K562 (cell line): Measurements from ENCODE around the gene DEF6. TPM values are rescaled to one million over a fixed set of nuclear protein-coding genes. Genes with fewer than 3 reads are reported as not detected.

Experiments used
- ATAC-seq: fragments of 200-7000 bp; cut with Tn5 transposase; 3 replicates; pipeline ENCODE4 v1.9.1; 2020; ENCODE audit warnings: moderate library complexity
- BruUV-seq: library from RNA; stranded (reverse); fragments of 400-500 nt; replicated peaks from 2 replicates; lab custom pipeline; 2021; lab: Mats Ljungman, UMichigan
- CTCF ChIA-PET: fragments of 300-600 bp; formaldehyde crosslinking; extraction: SDS; loops from one replicate; lab custom pipeline; 2021; ENCODE audit warnings: low intra/inter-chr PET ratio; lab: Yijun Ruan, JAX
- POLR2A ChIA-PET: fragments of 300-600, 350-650 bp; sonication (Branson Sonifier 250); formaldehyde crosslinking; extraction: SDS; loops from one replicate; lab custom pipeline; 2021; ENCODE audit warnings: antibody characterized with exemption, inconsistent platforms; lab: Yijun Ruan, JAX
- DNase-seq, 4 experiments: peaks; one replicate each; pipeline versions ENCODE4 v3.0.0 to v3.0.0-alpha.2; 2011 to 2018; ENCODE audit warnings: low spot score in 3 of 4, mixed read lengths in 3 of 4; ENCODE audit errors: extremely low read depth in 1 of 4
- FAIRE-seq: peaks from 2 replicates; lab custom pipeline; 2011; peaks lifted over from hg19 to GRCh38; lab: Jason Lieb, UNC
- H2AFZ ChIP-seq: 2 replicates; pipeline ENCODE4 v1.6.0; 2011; ENCODE audit warnings: low read depth, low read length, control low read depth, inconsistent platforms
- H3K27ac ChIP-seq: fragments of 200-600 bp; 3 replicates; pipeline ENCODE4 v1.8.0; 2011; ENCODE audit warnings: low read depth, mild to moderate bottlenecking, control low read depth, inconsistent platforms, low read length, moderate library complexity, mixed read lengths; ENCODE audit errors: extremely low read depth
- H3K27me3 ChIP-seq, 2 experiments: fragments of 300-600 bp in 1 of 2; 2 replicates in 1 of 2; 3 replicates in 1 of 2; pipeline versions ENCODE4 v1.6.0 to v1.8.0; 2011; ENCODE audit warnings: inconsistent platforms in 2 of 2, low read length in 2 of 2, mild to moderate bottlenecking in 1 of 2, mixed read lengths in 1 of 2, moderate library complexity in 1 of 2; ENCODE audit not compliant: control insufficient read depth in 2 of 2, insufficient read depth in 2 of 2
- H3K36me3 ChIP-seq: fragments of 300-600 bp; 3 replicates; pipeline ENCODE4 v1.8.0; 2011; ENCODE audit warnings: mild to moderate bottlenecking, low read length, inconsistent platforms; ENCODE audit not compliant: control insufficient read depth, insufficient read depth
- H3K4me1 ChIP-seq, 2 experiments: fragments of 200-600 bp in 1 of 2; replicated peaks in 1 of 2; 2 replicates in 1 of 2; 3 replicates in 1 of 2; pipeline versions ENCODE4 v1.5.1 to v1.8.0; 2011; ENCODE audit warnings: inconsistent platforms in 2 of 2, low read length in 2 of 2, mild to moderate bottlenecking in 1 of 2, mixed read lengths in 1 of 2, moderate library complexity in 1 of 2; ENCODE audit not compliant: control insufficient read depth in 2 of 2, insufficient read depth in 2 of 2
- H3K4me2 ChIP-seq: 2 replicates; pipeline ENCODE4 v1.6.1; 2011; ENCODE audit warnings: low read length, control low read depth, inconsistent platforms, mixed read lengths; ENCODE audit not compliant: insufficient read depth
- H3K4me3 ChIP-seq: fragments of 200-600 bp; sonication (generic), shearing (Covaris generic); 2 replicates; pipeline ENCODE4 v1.5.1; 2016; ENCODE audit warnings: control low read depth, inconsistent platforms
- H3K79me2 ChIP-seq: fragments of 200-600 bp; 3 replicates; pipeline ENCODE4 v1.8.0; 2011; ENCODE audit warnings: low read length, inconsistent platforms; ENCODE audit not compliant: control insufficient read depth, insufficient read depth
- H3K9ac ChIP-seq, 2 experiments: 2 replicates each; pipeline versions ENCODE4 v1.6.0 to v1.6.1; 2011; ENCODE audit warnings: low read depth in 2 of 2, low read length in 2 of 2, control low read depth in 1 of 2, inconsistent platforms in 1 of 2, mild to moderate bottlenecking in 1 of 2, mixed read lengths in 1 of 2; ENCODE audit not compliant: insufficient read depth in 1 of 2
- H3K9me1 ChIP-seq: one replicate; pipeline ENCODE4 v1.6.0; 2011; ENCODE audit warnings: inconsistent platforms, mild to moderate bottlenecking, low read length, moderate library complexity; ENCODE audit not compliant: control insufficient read depth, insufficient read depth
- H3K9me3 ChIP-seq: replicated peaks from 2 replicates; pipeline ENCODE4 v1.5.1; 2011; ENCODE audit warnings: low read depth, low read length, inconsistent platforms; ENCODE audit not compliant: control insufficient read depth, insufficient read depth
- H4K20me1 ChIP-seq: replicated peaks from 2 replicates; pipeline ENCODE4 v1.6.1; 2011; ENCODE audit warnings: low read length, inconsistent platforms, mixed read lengths; ENCODE audit not compliant: control insufficient read depth, insufficient read depth
- ARID3B ChIP-seq: fragments of 250-450 bp; sonication (Bioruptor Pico); IDR thresholded peaks from 2 replicates; pipeline ENCODE4 v1.4.0; 2020; ENCODE audit warnings: borderline replicate concordance
- FOXK1 ChIP-seq: sonication (generic); formaldehyde crosslinking; IDR thresholded peaks from 2 replicates; pipeline ENCODE4 v1.8.0; 2022; ENCODE audit warnings: missing genetic modification reagents, mild to moderate bottlenecking, borderline replicate concordance
- GTF2E2 ChIP-seq: fragments of 200-800 bp; sonication (Bioruptor generic); IDR thresholded peaks from 2 replicates; pipeline ENCODE4 v1.6.1; 2016; ENCODE audit warnings: missing genetic modification characterization, missing compliant biosample characterization
- HEY1 ChIP-seq: fragments of 250-450 bp; sonication (Bioruptor Pico); IDR thresholded peaks from 2 replicates; pipeline ENCODE4 v1.5.0; 2020; ENCODE audit warnings: mild to moderate bottlenecking, moderate library complexity, borderline replicate concordance
- HMG20B ChIP-seq: fragments of 250-450 bp; sonication (Bioruptor Pico); IDR thresholded peaks from 2 replicates; pipeline ENCODE4 v1.5.0; 2021; ENCODE audit warnings: mild to moderate bottlenecking
- PML ChIP-seq: IDR thresholded peaks from 2 replicates; pipeline ENCODE4 v1.6.1; 2012; ENCODE audit warnings: low read length, inconsistent platforms
- USF1 ChIP-seq: sonication (generic); formaldehyde crosslinking; IDR thresholded peaks from 2 replicates; pipeline ENCODE4 v1.9.0; 2022; ENCODE audit warnings: mild to moderate bottlenecking, missing genetic modification reagents
- ZKSCAN1 ChIP-seq: fragments of 150-350 bp; IDR thresholded peaks from 2 replicates; pipeline ENCODE4 v1.6.1; 2016; ENCODE audit warnings: low read depth, low read length
- ZNF780A ChIP-seq: fragments of 250-450 bp; sonication (Bioruptor Pico); IDR thresholded peaks from 2 replicates; pipeline ENCODE4 v1.5.0; 2021; ENCODE audit warnings: mild to moderate bottlenecking
- WGBS: fragments of 100-300 bp; shearing (Covaris generic); methylation state at CpG from one replicate; pipeline ENCODE4 v1.1.6; 2016; ENCODE audit warnings: low coverage, mixed read lengths; ENCODE audit not compliant: insufficient coverage; ENCODE audit errors: missing lambda C conversion rate; 5-methylcytosine and 5-hydroxymethylcytosine counted together
- in situ Hi-C: fragments of 300-500 bp; cut with MboI; formaldehyde crosslinking; loops from 4 replicates; pipeline ENCODE4 v1.15.0; 2018; ENCODE audit warnings: inconsistent platforms, mixed read lengths
- intact Hi-C: fragments of 100-400 bp; cut with micrococcal nuclease; formaldehyde crosslinking; loops from 2 replicates; pipeline ENCODE4 v1.14.2; 2022
- polyA plus RNA-seq, 8 experiments: library from polyadenylated mRNA; depleted of rRNA in 4 of 8; stranded (reverse) in 5 of 8; unstranded in 3 of 8; fragments of >200 nt; fragmentation: Nextera tagmentation in 2 of 8; fragmentation: Illumina TruSeq in 1 of 8; extraction: Ambion mirVana in 2 of 8; extraction: Trizol in 1 of 8; gene quantifications; 2 replicates each; pipeline versions ENCODE4 v1.2.1 to v1.2.3, GENCODE V29; 2011 to 2014; ENCODE audit warnings: inconsistent platforms in 1 of 8, missing spikeins in 1 of 8
- total RNA-seq, 7 experiments: library from RNA; depleted of rRNA in 6 of 7; stranded (reverse); fragments of >200 nt in 6 of 7; fragmentation: Illumina TruSeq in 2 of 7; extraction: Trizol in 2 of 7; gene quantifications; 2 replicates each; pipeline versions ENCODE4 v1.2.1 to v1.2.3, GENCODE V29; 2011 to 2021; ENCODE audit warnings: low replicate concordance in 1 of 7

The DEF6 gene
- total and polyA plus RNA-seq, 9 of the 15 experiments (the other 6 are each of a cell fraction or from before 2014, with no cell fraction given): 1.3 to 44.6 (median 22.7) TPM

- Histone ChIP-seq H3K9ac (peak overlapping the region; percentile 80 to 95), H3K4me3 (no peak overlapping the region), H3K4me2 (peak overlapping the region; percentile 94), H3K79me2 (peaks cover 22% of the 10 kb centered on the region), H2AFZ (peak overlapping the region; percentile 94), H3K9me3 (no peaks in the 10 kb centered on the region), H3K27me3 (no peaks in the 10 kb centered on the region), H3K27ac (peak overlapping the region; percentile 45), H4K20me1 (no peaks in the 10 kb centered on the region), H3K9me1 (no peaks in the 10 kb centered on the region), H3K4me1 (peaks cover 26 to 29% of the 10 kb centered on the region in 2 experiments), H3K36me3 (no peaks in the 10 kb centered on the region; the same call in 1 of the 3 replicates)
- BruUV-seq: no TSS peak
- WGBS: 37% methylated on average over 6 of the region's 6 CpGs
- intact Hi-C loops (loop anchor here (1.0 to 10.0 kb wide), 8 partner anchors 30 to 658 kb away; partner anchors contain the start of genes ARMC12, PPARD and RPL10A), in situ Hi-C loops (loop anchor here (5.0 kb wide), 1 partner anchor 440 kb away; the partner anchor contains the start of gene ARMC12)
- peak; percentile 7 for ATAC-seq
- DNase-seq: no peak
- FAIRE-seq: no peak
- TF ChIP-seq FOXK1 (CRISPR knock-in tag) (0 out of 2 replicates have a peak, but pooled peaks have one; percentile 21), HMG20B (CRISPR knock-in tag) (no peak), ZNF780A (CRISPR knock-in tag) (no peak), USF1 (CRISPR knock-in tag) (peak; percentile 24; the same call in 1 of the 2 replicates), ZKSCAN1 (peak; percentile 72), PML (peak; percentile 26; the same call in 1 of the 2 replicates), GTF2E2 (tag) (peak; percentile 72; the same call in 1 of the 2 replicates), HEY1 (CRISPR knock-in tag) (0 out of 2 replicates have a peak, but pooled peaks have one; percentile 19), ARID3B (CRISPR knock-in tag) (0 out of 2 replicates have a peak, but pooled peaks have one; percentile 70)
- ChIA-PET POLR2A (interaction anchor here (0.6 to 3.9 kb wide), 12 partner anchors 10 to 413 kb away, joined by 3 to 25 read pairs (median 4); partner anchors contain the start of gene RPL10A), CTCF (interaction anchor here (0.6 to 3.2 kb wide), 10 partner anchors 31 to 440 kb away, joined by 3 to 33 read pairs (median 5); partner anchors contain the start of genes ARMC12, FANCE and RPL10A)
These were observed 552 bp upstream of the DEF6 start for GRCh38 chr6:35296931-35297600.
